ENCODE measurements around the gene NOS3. TPM values are rescaled to one million over a fixed set of nuclear protein-coding genes. Genes with fewer than 3 reads are reported as not detected.

Gene NOS3
- total and polyA plus RNA-seq, 9 of the 15 experiments (the other 6 are each of a cell fraction or from before 2014, with no cell fraction given): 1.1 to 121 (median 23.6) TPM

DNA sequence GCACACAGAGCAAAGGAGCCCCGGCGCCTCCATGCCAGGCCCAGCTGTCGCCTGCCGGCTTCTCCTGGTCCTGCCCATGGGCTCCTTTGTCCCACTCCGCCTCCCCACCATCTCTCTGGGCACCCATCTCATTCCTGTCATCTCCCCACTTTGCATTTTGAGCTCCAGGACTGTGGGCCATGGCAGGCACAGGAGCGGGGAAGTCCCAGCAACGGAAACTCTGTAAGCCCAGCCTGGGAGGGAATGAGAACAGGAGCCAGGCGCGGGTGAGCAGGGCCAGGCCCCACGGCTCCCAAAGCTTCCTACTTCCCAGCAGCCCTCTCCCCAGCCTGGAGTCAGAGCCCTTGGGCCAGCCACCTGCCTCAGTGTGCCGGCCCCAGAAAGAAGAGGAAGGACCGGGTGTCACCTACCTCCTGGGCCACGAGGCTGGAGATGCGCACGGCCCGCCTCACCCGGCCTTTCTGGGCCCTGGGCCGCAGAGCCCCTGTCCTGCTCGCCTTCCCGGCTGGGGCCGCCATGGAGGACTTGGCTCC is 35.8 kb upstream of the NOS3 start (continued):
- TF ChIP-seq XRCC5 (IDR thresholded peaks at IDR 0.05; ENCODE audit: low read depth, low read length) (no peak), MIER1 (IDR thresholded peaks at IDR 0.05; ENCODE audit: low read depth) (0 out of 2 replicates have a peak, but pooled peaks have one; percentile 26), HEY1 (CRISPR knock-in tag; IDR thresholded peaks at IDR 0.05; ENCODE audit: borderline replicate concordance) (no peak), CCAR2 (IDR thresholded peaks at IDR 0.05; ENCODE audit: low read depth, low read length) (no peak), PURB (CRISPR knock-in tag; IDR thresholded peaks at IDR 0.05; ENCODE audit: low read depth) (no peak), ZNF785 (CRISPR knock-in tag; IDR thresholded peaks at IDR 0.05) (no peak), GATA2 (CRISPR knock-in tag; IDR thresholded peaks at IDR 0.05) (no peak), CAMTA2 (CRISPR knock-in tag; conservative IDR thresholded peaks at IDR 0.05) (no peak), BRF1 (IDR thresholded peaks at IDR 0.05; ENCODE audit: borderline replicate concordance, extremely low read depth, insufficient read length) (no peak), BCOR (IDR thresholded peaks at IDR 0.05) (no peak), POLR3G (IDR thresholded peaks at IDR 0.05; ENCODE audit: extremely low read depth, insufficient read length, insufficient replicate concordance) (no peak), PHB (CRISPR knock-in tag; IDR thresholded peaks at IDR 0.05) (0 out of 2 replicates have a peak, but pooled peaks have one; percentile 66), PHF8 (IDR thresholded peaks at IDR 0.05; ENCODE audit: borderline replicate concordance, low read length) (no peak), E2F3 (CRISPR knock-in tag; IDR thresholded peaks at IDR 0.05) (no peak), CBFA2T3 (IDR thresholded peaks at IDR 0.05) (no peak), FOS (IDR thresholded peaks at IDR 0.05; ENCODE audit: extremely low read depth, insufficient read length) (no peak), PCBP1 (IDR thresholded peaks at IDR 0.05; ENCODE audit: low read depth, low read length, poor library complexity, severe bottlenecking) (no peak), TCF7 (IDR thresholded peaks at IDR 0.05; ENCODE audit: borderline replicate concordance) (no peak; the same call in 1 of the 2 replicates), GTF2F1 (IDR thresholded peaks at IDR 0.05; ENCODE audit: low read depth, low read length) (no peak), ZKSCAN1 (IDR thresholded peaks at IDR 0.05; ENCODE audit: low read depth, low read length) (no peak), MTF1 (CRISPR knock-in tag; IDR thresholded peaks at IDR 0.05; ENCODE audit: borderline replicate concordance) (no peak), XRCC4 (IDR thresholded peaks at IDR 0.05; ENCODE audit: extremely low read depth, insufficient read depth, insufficient read length) (no peak), STAG1 (CRISPR knock-in tag; IDR thresholded peaks at IDR 0.05; ENCODE audit: borderline replicate concordance) (no peak), SMARCB1 (IDR thresholded peaks at IDR 0.05; ENCODE audit: insufficient read length, low read depth) (no peak), RBM15 (IDR thresholded peaks at IDR 0.05; ENCODE audit: insufficient read depth, low read length) (no peak), NR4A1 (CRISPR knock-in tag; IDR thresholded peaks at IDR 0.05) (no peak; the same call in 1 of the 2 replicates), NR4A1 (tag; IDR thresholded peaks at IDR 0.05) (no peak)
- TF ChIP-seq, protein P1, sequence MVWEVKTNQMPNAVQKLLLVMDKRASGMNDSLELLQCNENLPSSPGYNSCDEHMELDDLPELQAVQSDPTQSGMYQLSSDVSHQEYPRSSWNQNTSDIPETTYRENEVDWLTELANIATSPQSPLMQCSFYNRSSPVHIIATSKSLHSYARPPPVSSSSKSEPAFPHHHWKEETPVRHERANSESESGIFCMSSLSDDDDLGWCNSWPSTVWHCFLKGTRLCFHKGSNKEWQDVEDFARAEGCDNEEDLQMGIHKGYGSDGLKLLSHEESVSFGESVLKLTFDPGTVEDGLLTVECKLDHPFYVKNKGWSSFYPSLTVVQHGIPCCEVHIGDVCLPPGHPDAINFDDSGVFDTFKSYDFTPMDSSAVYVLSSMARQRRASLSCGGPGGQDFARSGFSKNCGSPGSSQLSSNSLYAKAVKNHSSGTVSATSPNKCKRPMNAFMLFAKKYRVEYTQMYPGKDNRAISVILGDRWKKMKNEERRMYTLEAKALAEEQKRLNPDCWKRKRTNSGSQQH (CRISPR knock-in tag; IDR thresholded peaks at IDR 0.05): no peak
- TF ChIP-seq, protein P2, sequence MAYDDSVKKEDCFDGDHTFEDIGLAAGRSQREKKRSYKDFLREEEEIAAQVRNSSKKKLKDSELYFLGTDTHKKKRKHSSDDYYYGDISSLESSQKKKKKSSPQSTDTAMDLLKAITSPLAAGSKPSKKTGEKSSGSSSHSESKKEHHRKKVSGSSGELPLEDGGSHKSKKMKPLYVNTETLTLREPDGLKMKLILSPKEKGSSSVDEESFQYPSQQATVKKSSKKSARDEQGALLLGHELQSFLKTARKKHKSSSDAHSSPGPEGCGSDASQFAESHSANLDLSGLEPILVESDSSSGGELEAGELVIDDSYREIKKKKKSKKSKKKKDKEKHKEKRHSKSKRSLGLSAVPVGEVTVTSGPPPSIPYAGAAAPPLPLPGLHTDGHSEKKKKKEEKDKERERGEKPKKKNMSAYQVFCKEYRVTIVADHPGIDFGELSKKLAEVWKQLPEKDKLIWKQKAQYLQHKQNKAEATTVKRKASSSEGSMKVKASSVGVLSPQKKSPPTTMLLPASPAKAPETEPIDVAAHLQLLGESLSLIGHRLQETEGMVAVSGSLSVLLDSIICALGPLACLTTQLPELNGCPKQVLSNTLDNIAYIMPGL (CRISPR knock-in tag; IDR thresholded peaks at IDR 0.05): peak; percentile 17; the same call in 1 of the 2 replicates

All from K562 (cell line).